A549 (cell line): ENCODE results near the gene CDC14B.

Experiments used
- CEBPB ChIP-seq, 2 experiments: fragments of >200 bp in 1 of 2; sonication (Bioruptor Twin) in 1 of 2; formaldehyde crosslinking in 1 of 2; IDR thresholded peaks; 2 replicates each; pipeline ENCODE4 v1.6.1; 2012 to 2016
- CHD2 ChIP-seq: fragments of 150-350 bp; IDR thresholded peaks from 2 replicates; pipeline ENCODE4 v1.6.1; 2014; ENCODE audit warnings: low read length; ENCODE audit not compliant: partially characterized antibody
- EP300 ChIP-seq, 2 experiments: fragments of >200 bp; sonication (Bioruptor Twin); formaldehyde crosslinking; IDR thresholded peaks; 2 replicates in 1 of 2; 3 replicates in 1 of 2; pipeline ENCODE4 v1.6.1; 2016 to 2017
- JUNB ChIP-seq: fragments of >200 bp; sonication (Bioruptor Twin); formaldehyde crosslinking; IDR thresholded peaks from 2 replicates; pipeline ENCODE4 v1.6.1; 2016
- MYC ChIP-seq: IDR thresholded peaks from 2 replicates; pipeline ENCODE4 v1.6.1; 2012; ENCODE audit warnings: mild to moderate bottlenecking, inconsistent platforms, low read length, improper control_type of control experiment, borderline replicate concordance
- POLR2A ChIP-seq: IDR thresholded peaks from 2 replicates; pipeline ENCODE4 v1.6.1; 2012; ENCODE audit warnings: mild to moderate bottlenecking, low read length
- RAD21 ChIP-seq, 2 experiments: fragments of >200 bp in 1 of 2; sonication (Bioruptor Twin) in 1 of 2; formaldehyde crosslinking in 1 of 2; IDR thresholded peaks in 1 of 2; conservative IDR thresholded peaks in 1 of 2; 2 replicates in 1 of 2; 3 replicates in 1 of 2; pipeline ENCODE4 v1.6.1; 2012 to 2018; ENCODE audit warnings: inconsistent platforms in 1 of 2
- RCOR1 ChIP-seq: fragments of 150-350 bp; IDR thresholded peaks from 2 replicates; pipeline ENCODE4 v1.6.1; 2014; ENCODE audit warnings: antibody characterized with exemption, low read length, low read depth
- SMC3 ChIP-seq: fragments of >200 bp; sonication (Bioruptor Twin); formaldehyde crosslinking; IDR thresholded peaks from 3 replicates; pipeline ENCODE4 v1.6.1; 2018; ENCODE audit warnings: inconsistent platforms
- USF2 ChIP-seq: fragments of 450-650 bp; IDR thresholded peaks from 2 replicates; pipeline ENCODE4 v1.6.1; 2014; ENCODE audit warnings: antibody characterized with exemption
- TF ChIP-seq, protein P1 (sequence below): fragments of >200 bp; sonication (Bioruptor Twin); formaldehyde crosslinking; IDR thresholded peaks from 3 replicates; pipeline ENCODE4 v1.5.1; 2016
- TF ChIP-seq, protein P2 (sequence below): fragments of 250-450 bp; sonication (Bioruptor Pico); IDR thresholded peaks from 2 replicates; pipeline ENCODE4 v1.5.0; 2021; ENCODE audit warnings: mild to moderate bottlenecking, moderate library complexity, borderline replicate concordance
- TF ChIP-seq, protein P3 (sequence below): fragments of 200-600 bp; sonication (generic); IDR thresholded peaks from 2 replicates; pipeline ENCODE4 v1.6.1; 2016; ENCODE audit warnings: antibody characterized with exemption, mild to moderate bottlenecking, moderate library complexity
- TF ChIP-seq, protein P4 (sequence below): fragments of 250-450 bp; sonication (Bioruptor Pico); IDR thresholded peaks from 2 replicates; pipeline ENCODE4 v1.5.0; 2020; ENCODE audit warnings: low read depth, mild to moderate bottlenecking, moderate library complexity

GRCh38 chr9:96660692-96661248, 41.1 kb upstream of the CDC14B start:
- TF ChIP-seq, protein P1, sequence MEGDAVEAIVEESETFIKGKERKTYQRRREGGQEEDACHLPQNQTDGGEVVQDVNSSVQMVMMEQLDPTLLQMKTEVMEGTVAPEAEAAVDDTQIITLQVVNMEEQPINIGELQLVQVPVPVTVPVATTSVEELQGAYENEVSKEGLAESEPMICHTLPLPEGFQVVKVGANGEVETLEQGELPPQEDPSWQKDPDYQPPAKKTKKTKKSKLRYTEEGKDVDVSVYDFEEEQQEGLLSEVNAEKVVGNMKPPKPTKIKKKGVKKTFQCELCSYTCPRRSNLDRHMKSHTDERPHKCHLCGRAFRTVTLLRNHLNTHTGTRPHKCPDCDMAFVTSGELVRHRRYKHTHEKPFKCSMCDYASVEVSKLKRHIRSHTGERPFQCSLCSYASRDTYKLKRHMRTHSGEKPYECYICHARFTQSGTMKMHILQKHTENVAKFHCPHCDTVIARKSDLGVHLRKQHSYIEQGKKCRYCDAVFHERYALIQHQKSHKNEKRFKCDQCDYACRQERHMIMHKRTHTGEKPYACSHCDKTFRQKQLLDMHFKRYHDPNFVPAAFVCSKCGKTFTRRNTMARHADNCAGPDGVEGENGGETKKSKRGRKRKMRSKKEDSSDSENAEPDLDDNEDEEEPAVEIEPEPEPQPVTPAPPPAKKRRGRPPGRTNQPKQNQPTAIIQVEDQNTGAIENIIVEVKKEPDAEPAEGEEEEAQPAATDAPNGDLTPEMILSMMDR: no peak
- TF ChIP-seq SMC3: no peak
- no peak for TF ChIP-seq CHD2
- no peak for TF ChIP-seq POLR2A
- TF ChIP-seq JUNB: no peak
- TF ChIP-seq, protein P2, sequence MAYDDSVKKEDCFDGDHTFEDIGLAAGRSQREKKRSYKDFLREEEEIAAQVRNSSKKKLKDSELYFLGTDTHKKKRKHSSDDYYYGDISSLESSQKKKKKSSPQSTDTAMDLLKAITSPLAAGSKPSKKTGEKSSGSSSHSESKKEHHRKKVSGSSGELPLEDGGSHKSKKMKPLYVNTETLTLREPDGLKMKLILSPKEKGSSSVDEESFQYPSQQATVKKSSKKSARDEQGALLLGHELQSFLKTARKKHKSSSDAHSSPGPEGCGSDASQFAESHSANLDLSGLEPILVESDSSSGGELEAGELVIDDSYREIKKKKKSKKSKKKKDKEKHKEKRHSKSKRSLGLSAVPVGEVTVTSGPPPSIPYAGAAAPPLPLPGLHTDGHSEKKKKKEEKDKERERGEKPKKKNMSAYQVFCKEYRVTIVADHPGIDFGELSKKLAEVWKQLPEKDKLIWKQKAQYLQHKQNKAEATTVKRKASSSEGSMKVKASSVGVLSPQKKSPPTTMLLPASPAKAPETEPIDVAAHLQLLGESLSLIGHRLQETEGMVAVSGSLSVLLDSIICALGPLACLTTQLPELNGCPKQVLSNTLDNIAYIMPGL (CRISPR knock-in tag): no peak
- TF ChIP-seq EP300 (IDR thresholded peaks at IDR 0.05): no peak
- TF ChIP-seq CEBPB (IDR thresholded peaks at IDR 0.05): no peak
- TF ChIP-seq USF2: no peak
- TF ChIP-seq, protein P3, sequence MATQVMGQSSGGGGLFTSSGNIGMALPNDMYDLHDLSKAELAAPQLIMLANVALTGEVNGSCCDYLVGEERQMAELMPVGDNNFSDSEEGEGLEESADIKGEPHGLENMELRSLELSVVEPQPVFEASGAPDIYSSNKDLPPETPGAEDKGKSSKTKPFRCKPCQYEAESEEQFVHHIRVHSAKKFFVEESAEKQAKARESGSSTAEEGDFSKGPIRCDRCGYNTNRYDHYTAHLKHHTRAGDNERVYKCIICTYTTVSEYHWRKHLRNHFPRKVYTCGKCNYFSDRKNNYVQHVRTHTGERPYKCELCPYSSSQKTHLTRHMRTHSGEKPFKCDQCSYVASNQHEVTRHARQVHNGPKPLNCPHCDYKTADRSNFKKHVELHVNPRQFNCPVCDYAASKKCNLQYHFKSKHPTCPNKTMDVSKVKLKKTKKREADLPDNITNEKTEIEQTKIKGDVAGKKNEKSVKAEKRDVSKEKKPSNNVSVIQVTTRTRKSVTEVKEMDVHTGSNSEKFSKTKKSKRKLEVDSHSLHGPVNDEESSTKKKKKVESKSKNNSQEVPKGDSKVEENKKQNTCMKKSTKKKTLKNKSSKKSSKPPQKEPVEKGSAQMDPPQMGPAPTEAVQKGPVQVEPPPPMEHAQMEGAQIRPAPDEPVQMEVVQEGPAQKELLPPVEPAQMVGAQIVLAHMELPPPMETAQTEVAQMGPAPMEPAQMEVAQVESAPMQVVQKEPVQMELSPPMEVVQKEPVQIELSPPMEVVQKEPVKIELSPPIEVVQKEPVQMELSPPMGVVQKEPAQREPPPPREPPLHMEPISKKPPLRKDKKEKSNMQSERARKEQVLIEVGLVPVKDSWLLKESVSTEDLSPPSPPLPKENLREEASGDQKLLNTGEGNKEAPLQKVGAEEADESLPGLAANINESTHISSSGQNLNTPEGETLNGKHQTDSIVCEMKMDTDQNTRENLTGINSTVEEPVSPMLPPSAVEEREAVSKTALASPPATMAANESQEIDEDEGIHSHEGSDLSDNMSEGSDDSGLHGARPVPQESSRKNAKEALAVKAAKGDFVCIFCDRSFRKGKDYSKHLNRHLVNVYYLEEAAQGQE: no peak
- TF ChIP-seq MYC: no peak
- TF ChIP-seq RCOR1: no peak
- TF ChIP-seq, protein P4, sequence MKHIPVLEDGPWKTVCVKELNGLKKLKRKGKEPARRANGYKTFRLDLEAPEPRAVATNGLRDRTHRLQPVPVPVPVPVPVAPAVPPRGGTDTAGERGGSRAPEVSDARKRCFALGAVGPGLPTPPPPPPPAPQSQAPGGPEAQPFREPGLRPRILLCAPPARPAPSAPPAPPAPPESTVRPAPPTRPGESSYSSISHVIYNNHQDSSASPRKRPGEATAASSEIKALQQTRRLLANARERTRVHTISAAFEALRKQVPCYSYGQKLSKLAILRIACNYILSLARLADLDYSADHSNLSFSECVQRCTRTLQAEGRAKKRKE (CRISPR knock-in tag): no peak
- no peak for TF ChIP-seq RAD21 (conservative IDR thresholded peaks at IDR 0.05 in 1 of 2, IDR thresholded peaks at IDR 0.05 in 1 of 2)
